LHCN-M2 (cell line): Measurements from ENCODE around the gene CNTN3. TPM values are rescaled to one million over a fixed set of nuclear protein-coding genes. Genes with fewer than 3 reads are reported as not detected.

Experiments used
- DNase-seq: peaks from one replicate; pipeline ENCODE4 v3.0.0-alpha.2; 2012; ENCODE audit warnings: low read depth
- polyA plus RNA-seq: library from polyadenylated mRNA; unstranded; fragments of >200 nt; gene quantifications from one replicate; pipeline ENCODE4 v1.2.1, GENCODE V29; 2012; ENCODE audit warnings: missing spikeins
- total RNA-seq: library from RNA; depleted of rRNA; stranded (reverse); fragments of >200 nt; gene quantifications from 2 replicates; pipeline ENCODE4 v1.2.3, GENCODE V29; 2014; rRNA removed

The CNTN3 gene
- total RNA-seq = 0.11 TPM in 1 of 2 replicates, not detected in the other
- 0.13 TPM for polyA plus RNA-seq

GRCh38 chr3:74614107-74614967 is at the start of gene CNTN3:
Gene CNTN3, minus strand, starts transcription at chr3:74614659. Its CDS starts 93,547 bp downstream, at chr3:74521112.
- DNase-seq = no peak

GRCh38 chr3:74663178-74663577 is 48.7 kb upstream of the CNTN3 start:
- DNase-seq = no peak

- DNase-seq = no peak
Measured at GRCh38 chr3:74661672-74662071, 47.2 kb upstream of the CNTN3 start.

- DNase-seq = no peak
Measured at GRCh38 chr3:74651885-74652284, 37.4 kb upstream of the CNTN3 start.

GRCh38 chr3:74651292-74651691 is 36.8 kb upstream of the CNTN3 start:
- no peak for DNase-seq

- DNase-seq = no peak
Measured at GRCh38 chr3:74648107-74648506, 33.6 kb upstream of the CNTN3 start.

- no peak for DNase-seq
Measured at GRCh38 chr3:74646094-74646493, 31.6 kb upstream of the CNTN3 start.

GRCh38 chr3:74643636-74644035 is 29.2 kb upstream of the CNTN3 start:
- peak; percentile 29 for DNase-seq

GRCh38 chr3:74642876-74643275 is 28.4 kb upstream of the CNTN3 start:
- DNase-seq = no peak

GRCh38 chr3:74640211-74640610 is 25.8 kb upstream of the CNTN3 start:
- DNase-seq = no peak

GRCh38 chr3:74639681-74640080 is 25.2 kb upstream of the CNTN3 start:
- no peak for DNase-seq

- DNase-seq = no peak
Measured at GRCh38 chr3:74636981-74637380, 22.5 kb upstream of the CNTN3 start.

- no peak for DNase-seq
Measured at GRCh38 chr3:74633021-74633420, 18.6 kb upstream of the CNTN3 start.

- no peak for DNase-seq
Measured at GRCh38 chr3:74631351-74632140, 17.1 kb upstream of the CNTN3 start.

GRCh38 chr3:74630602-74631001 is 16.1 kb upstream of the CNTN3 start:
- peak; percentile 1 for DNase-seq

- no peak for DNase-seq
Measured at GRCh38 chr3:74626011-74626410, 11.6 kb upstream of the CNTN3 start.

GRCh38 chr3:74624301-74624700 is 9.8 kb upstream of the CNTN3 start:
- DNase-seq = peak; percentile 5

- no peak for DNase-seq
Measured at GRCh38 chr3:74623261-74623836, 8.9 kb upstream of the CNTN3 start.

GRCh38 chr3:74621581-74621980 is 7.1 kb upstream of the CNTN3 start:
- no peak for DNase-seq

GRCh38 chr3:74617776-74618175 is 3.3 kb upstream of the CNTN3 start:
- no peak for DNase-seq

- no peak for DNase-seq
Measured at GRCh38 chr3:74613521-74614106, 845 bp downstream of the CNTN3 start.

- no peak for DNase-seq
Measured at GRCh38 chr3:74613060-74613459, 1.4 kb downstream of the CNTN3 start.
